H1 (cell line): Measurements from ENCODE around the gene TFB1M. TPM values are rescaled to one million over a fixed set of nuclear protein-coding genes. Genes with fewer than 3 reads are reported as not detected.

ENCODE experiments used
- CBX8 ChIP-seq: fragments of 300-800, 300-1000 bp; sonication (generic); IDR thresholded peaks from 2 replicates; pipeline ENCODE4 v1.7.1; 2016; ENCODE audit warnings: low read depth, low read length, borderline replicate concordance
- CHD2 ChIP-seq: IDR thresholded peaks from 2 replicates; pipeline ENCODE4 v1.6.1; 2012; ENCODE audit warnings: low read length, improper control_type of control experiment
- FOSL1 ChIP-seq: IDR thresholded peaks from 2 replicates; pipeline ENCODE4 v1.6.1; 2011; ENCODE audit warnings: mild to moderate bottlenecking, low read depth, low read length, moderate library complexity; ENCODE audit not compliant: insufficient read depth
- NANOG ChIP-seq: IDR thresholded peaks from 2 replicates; pipeline ENCODE4 v1.6.1; 2011; ENCODE audit warnings: low read length, low read depth, mild to moderate bottlenecking, inconsistent platforms; ENCODE audit not compliant: insufficient read depth, poor library complexity, severe bottlenecking
- polyA plus RNA-seq, 7 experiments: library from polyadenylated mRNA; depleted of rRNA in 3 of 7; stranded (reverse) in 5 of 7; unstranded in 2 of 7; fragments of >200 nt in 5 of 7; fragments of 200-250 nt in 2 of 7; gene quantifications; 1 replicate in 5 of 7; 2 replicates in 1 of 7; 4 replicates in 1 of 7; pipeline versions ENCODE4 v1.2.1 to v1.2.3, GENCODE V29; 2011 to 2013; ENCODE audit warnings: missing spikeins in 2 of 7, mixed read lengths in 2 of 7
- total RNA-seq: library from RNA; stranded (reverse); fragmentation: NEBNext Ultra II Directional; extraction: Animal tissue kit (Norgen Biotek cat#: 25700); gene quantifications from 2 replicates; pipeline ENCODE4 v1.2.1, GENCODE V29; 2021
- TF ChIP-seq, protein P1 (sequence below), 3 experiments: IDR thresholded peaks; 1 replicate in 2 of 3; 2 replicates in 1 of 3; pipeline versions ENCODE4 v1.5.1 to v1.6.1; 2011; ENCODE audit warnings: low read length in 3 of 3, mild to moderate bottlenecking in 3 of 3, inconsistent platforms in 2 of 3, low read depth in 1 of 3, moderate library complexity in 1 of 3; ENCODE audit not compliant: insufficient read depth in 1 of 3; ENCODE audit errors: control extremely low read depth in 1 of 3

The TFB1M gene
- total and polyA plus RNA-seq, 2 of the 8 experiments (the other 6 are each of a cell fraction or from before 2014, with no cell fraction given) = 28.2 to 49.4 TPM

DNA sequence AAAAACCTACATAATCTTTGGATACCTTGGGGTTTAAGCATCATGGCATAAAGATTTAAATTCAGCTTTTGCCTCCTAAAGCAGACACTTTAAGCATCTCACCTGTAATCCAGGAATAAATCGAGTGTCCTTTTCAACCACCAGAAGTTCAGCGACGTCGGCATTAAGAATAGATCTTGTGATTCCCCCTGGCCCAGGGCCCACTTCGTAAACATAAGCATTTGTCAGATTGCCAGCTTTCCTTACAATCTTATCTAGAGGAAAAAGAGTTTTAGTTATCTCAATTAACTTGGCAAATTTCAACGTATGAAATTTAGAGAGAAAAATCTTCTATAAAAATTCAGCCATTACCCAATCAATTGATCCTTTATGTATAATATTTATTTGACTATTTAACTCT is 3.2 kb downstream of the TFB1M start (continued):
- TF ChIP-seq FOSL1 (no peak), NANOG (no peak), CHD2 (no peak), CBX8 (no peak)
- TF ChIP-seq, protein P1, sequence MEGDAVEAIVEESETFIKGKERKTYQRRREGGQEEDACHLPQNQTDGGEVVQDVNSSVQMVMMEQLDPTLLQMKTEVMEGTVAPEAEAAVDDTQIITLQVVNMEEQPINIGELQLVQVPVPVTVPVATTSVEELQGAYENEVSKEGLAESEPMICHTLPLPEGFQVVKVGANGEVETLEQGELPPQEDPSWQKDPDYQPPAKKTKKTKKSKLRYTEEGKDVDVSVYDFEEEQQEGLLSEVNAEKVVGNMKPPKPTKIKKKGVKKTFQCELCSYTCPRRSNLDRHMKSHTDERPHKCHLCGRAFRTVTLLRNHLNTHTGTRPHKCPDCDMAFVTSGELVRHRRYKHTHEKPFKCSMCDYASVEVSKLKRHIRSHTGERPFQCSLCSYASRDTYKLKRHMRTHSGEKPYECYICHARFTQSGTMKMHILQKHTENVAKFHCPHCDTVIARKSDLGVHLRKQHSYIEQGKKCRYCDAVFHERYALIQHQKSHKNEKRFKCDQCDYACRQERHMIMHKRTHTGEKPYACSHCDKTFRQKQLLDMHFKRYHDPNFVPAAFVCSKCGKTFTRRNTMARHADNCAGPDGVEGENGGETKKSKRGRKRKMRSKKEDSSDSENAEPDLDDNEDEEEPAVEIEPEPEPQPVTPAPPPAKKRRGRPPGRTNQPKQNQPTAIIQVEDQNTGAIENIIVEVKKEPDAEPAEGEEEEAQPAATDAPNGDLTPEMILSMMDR (IDR thresholded peaks at IDR 0.05; ENCODE audit: control extremely low read depth in 1 of 3, insufficient read depth in 1 of 3, low read depth in 1 of 3, low read length in 3 of 3) = no peak
